ENCODE results near the gene SMCO4.

SMCO4 gene

DNA sequence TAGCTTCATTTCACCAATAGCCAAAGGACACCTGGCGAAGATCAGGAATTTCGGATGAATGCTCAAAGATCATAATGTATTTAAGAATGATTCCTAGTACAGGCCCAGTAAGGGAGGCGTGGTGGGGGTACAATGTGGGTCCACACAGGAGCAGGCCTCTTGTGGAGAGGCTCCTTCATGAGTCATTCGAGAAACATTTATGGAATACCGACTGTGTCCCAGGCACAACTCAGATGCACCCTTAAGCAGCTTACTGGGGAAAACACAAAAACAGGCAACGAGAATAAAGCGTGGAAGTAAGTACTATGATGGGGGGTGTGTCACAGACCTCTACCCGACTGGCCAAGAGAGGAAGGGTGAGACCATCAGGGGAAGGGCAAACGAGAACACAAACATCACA lies 44.5 kb downstream of the SMCO4 start:
- DNase-seq = no peak

DNA sequence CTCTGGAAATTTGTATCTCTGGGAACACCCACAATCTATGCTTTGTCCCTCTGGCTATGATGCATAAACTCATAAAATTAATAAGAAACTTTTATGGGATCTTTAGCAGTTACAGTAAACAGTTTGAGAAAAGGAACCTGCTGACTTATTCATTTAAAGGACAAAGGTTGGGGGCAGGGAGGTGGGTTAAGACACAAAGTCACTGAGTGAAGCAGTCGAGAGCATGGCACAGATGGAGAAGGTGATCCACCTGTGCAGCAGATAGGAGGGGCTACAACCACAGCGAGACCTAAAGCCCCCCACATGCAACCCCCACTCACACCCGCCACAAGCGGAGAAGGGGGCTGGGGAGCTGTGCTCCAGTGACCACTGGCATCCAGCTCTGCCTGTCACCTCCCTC lies 45.0 kb downstream of the SMCO4 start:
- DNase-seq = no peak

DNA sequence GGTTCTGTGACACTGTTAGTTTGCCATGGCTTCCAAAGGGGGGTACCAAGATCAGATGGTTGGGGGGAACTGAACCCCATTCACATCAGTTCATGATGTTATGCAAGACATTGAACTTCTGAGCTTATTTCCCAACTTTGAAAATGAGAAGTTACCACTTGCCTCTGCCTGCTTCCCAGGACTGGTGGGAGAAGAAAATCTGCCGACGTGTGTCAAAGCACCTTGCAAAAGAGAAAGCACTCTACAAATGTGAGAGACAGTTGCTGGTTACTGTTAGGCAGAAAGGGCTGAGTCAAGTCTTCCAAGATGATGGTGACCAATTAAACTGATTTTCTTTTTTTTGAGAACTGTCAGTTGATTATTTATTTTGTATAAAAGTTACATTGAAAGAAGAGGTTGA lies 45.6 kb downstream of the SMCO4 start:
- DNase-seq = no peak

DNA sequence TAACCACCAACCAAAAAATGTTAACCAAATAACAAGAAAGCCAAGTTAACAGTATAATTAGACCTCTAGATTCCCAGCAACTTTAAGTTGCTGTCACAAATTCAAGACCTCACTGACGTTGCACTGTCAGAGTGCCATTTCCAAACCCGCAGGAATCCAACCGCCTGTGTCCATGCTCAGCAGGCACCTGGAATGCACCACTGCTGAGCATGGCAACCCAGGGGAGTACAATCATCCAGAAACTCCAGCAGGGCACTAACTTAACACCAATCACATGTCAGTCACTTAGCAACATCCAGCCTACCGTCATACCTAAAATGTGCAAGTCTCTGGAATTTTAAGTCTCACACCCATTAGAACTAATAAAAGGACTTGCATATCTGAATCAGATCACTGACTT lies 48.8 kb downstream of the SMCO4 start:
- no peak for DNase-seq

DNA sequence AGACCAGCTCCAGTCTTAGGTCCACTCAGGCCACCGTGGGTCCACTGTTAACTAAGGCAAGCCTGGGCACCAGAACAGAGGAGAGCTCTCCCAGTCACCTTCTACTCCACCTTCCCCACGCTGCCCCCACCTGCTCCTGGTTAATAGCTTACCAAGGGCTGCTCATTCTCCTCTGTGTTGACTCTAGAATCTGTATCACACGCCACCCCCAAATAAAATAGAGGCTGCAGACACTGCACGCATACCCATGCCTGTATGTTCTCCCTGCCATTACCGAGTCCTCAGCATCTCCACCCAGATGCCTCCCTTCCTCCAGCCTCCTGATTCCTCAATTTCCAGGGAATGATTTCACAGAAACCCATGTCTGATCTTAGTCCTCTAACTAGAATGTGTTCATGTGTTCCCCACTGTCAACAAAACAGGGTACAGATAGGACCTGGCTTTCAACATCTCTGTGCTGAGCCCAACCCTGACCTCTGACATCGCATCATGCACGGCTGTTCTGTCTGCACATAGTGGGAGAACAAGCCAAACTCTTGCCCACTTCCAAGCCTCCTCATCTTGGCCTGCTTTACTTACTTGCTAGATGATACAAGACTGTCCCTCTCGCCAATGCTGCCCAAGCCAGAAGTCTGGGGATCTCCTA lies 49.8 kb downstream of the SMCO4 start:
- DNase-seq = no peak

DNA sequence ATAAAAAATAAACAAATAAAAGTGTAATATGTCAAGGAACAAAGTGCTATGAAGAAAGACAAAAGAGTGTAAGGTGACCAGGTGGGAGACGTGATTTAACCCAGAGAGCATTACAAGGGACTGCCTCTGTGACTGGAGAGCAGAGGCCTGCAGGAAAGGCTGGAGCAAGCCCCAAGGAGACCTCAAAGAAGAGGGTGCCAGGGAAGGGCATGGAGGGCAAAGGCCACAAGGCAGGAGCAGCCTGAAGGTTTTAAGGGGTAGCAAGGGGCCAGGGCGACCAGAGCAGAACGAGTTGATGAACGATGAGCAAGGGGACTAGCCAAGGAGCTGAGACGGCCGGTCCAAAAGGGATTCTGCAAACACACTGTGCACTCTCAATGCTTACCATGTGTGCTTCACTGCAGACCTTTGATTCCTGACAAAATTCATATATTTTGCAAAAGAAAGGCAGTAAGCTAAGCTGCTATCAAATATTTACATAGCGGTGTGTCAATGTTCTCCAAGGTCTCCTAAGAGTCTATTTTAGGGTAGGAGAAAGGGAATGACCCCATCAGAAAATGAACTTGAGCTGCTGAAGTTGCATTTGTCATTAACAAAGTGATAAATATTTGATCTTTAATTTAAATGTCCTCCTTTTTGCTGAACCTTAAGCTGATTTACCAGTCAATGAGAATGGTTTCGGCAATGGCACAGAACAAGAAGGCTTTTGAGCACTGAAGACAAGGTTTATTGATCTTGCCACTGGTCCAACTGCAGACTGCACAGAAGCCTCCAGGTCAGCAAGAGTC lies 50.5 kb downstream of the SMCO4 start:
- no peak for DNase-seq

DNA sequence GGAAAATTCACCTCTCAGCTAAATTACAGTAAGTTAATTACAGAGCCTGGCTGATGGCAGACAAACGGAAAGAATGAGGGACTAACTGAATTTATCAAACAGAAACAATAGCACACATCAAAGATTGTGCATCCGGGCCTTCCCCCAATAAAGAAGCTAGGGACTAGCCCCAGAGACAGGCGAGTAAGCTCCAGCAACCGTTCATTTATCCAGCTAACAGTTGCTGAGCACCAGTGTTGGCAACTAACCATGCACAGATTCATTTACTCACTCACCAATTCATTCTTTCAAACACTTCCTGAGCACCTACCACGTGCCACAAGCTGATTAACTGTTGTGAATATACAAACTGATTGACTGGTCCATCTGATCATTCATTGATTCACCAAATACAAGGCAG lies 51.2 kb downstream of the SMCO4 start:
- no peak for DNase-seq

DNA sequence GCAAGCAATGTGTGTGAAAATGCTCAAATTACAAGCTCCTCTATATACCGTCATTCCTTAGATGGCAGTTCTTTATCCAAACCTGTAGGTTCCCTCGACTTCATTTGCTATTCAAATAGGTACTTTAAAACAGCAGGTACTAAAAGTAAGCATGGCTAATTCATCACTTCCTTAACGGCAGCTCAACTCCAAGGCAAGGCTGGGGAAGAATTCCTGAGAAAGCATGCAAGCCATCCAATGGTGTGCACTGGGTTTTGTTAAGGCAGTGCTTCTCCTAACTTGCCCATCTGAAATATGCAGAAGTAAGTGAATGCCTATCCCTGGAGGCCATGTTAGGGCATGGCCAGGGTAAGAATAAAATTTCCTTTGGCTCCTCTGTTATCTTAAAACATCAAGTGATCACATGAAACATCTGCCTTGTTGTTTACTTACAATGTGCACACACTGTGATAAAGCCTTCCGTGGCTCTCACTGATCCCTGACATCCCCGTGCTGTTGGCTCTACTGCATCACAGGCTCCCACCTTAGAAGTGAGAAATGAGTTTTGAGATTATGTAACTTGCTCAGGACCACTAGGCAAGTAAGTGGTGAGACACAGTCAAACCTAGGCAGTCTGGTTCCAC lies 52.1 kb downstream of the SMCO4 start:
- no peak for DNase-seq

DNA sequence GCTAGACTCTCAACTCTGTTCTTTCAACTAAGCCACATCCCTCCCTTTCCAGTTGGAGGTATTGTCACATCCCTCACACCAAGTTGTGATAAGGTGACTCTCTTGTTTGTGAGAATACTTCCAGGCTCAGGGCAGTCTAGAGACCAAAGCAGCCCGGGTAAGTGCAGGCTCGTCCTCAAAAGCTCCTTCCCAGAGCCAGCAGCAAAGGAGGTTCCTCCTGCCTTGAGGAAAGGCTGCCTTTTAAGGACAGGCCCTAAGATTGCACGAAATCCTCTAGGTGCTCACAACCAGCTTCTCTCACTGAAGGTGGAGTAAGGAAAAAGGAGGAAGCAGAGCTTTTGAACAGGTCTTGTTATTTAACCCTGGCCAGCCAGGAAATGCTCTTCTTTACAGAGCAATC lies 53.4 kb downstream of the SMCO4 start:
- no peak for DNase-seq

DNA sequence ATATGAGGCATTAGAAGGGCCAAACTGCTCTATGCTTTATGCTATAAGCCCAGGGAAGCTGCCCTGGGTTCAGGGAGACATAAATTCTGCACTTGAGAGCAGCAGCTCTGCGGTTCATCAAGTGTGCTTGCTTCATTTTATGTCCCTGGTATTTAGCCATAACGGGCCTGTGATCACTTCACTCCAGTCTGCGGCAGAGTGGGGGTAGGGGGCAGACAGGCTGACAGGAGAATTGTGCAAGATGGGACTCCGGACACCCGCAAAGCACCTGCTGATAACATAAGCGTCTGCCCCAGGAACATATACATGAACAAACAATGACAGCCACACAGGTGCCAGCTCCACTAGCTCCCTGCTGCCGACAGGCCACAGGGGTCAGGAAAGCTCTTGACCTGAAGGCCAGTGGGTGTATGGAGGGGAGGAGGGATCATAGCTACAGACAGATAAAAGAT lies 56.1 kb downstream of the SMCO4 start:
- DNase-seq = no peak

DNA sequence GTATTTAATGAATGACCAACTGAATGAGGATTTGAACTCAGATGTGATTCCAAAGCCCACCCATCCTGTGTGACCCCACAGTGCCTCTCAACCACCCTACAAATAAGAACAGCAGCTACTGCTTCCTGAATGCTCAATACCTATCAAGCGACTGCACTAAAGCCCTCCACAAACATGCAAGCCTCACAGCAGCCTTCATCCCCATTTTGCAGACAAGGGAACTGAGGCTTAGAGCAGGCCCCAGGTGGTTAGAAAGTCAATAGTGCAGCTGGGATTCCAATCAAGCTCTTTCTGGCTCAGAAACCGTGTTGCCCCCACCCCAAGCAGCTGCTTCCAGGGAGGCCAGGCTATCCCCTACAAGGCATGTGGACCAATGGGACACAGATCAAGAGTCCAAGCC lies 57.2 kb downstream of the SMCO4 start:
- no peak for DNase-seq

DNA sequence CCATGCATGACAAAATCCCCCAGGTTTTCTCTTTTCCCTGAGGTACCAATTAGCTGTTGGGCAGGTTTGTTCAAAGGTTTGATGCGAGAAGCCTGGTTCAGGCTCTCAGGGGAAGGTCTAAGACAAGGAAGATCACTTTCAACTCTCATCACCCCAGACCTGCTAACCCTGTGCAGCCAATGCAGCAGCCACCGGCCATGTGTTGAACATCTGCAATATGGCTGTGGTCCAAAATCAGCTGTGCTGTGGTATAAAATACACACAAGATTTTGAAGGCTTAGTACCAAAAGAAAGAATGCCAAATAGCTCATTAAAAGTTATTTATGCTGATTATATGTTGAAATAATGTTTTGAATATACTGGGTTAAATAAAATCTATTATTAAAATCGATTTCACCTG lies 58.5 kb downstream of the SMCO4 start:
- DNase-seq = no peak

DNA sequence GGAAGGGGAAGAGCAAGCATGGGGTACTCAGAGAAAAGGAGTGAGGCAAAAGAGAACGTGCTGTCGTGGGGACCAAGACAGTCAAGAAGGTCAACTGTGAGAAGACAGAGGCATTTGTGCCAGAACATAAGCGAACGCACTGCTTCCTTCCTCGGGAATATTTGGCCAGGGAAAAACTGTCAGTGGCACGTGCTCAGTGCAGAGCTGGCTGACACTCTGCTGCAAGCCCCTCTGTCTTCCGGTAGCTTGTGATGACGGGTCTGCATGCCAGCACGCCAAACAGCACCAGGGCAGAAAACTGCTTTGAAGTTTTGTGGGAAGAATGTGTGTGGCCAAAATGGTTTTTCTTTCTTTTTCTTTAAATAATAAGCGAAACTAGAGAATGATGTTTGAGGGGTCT lies 60.6 kb downstream of the SMCO4 start:
- DNase-seq = no peak

DNA sequence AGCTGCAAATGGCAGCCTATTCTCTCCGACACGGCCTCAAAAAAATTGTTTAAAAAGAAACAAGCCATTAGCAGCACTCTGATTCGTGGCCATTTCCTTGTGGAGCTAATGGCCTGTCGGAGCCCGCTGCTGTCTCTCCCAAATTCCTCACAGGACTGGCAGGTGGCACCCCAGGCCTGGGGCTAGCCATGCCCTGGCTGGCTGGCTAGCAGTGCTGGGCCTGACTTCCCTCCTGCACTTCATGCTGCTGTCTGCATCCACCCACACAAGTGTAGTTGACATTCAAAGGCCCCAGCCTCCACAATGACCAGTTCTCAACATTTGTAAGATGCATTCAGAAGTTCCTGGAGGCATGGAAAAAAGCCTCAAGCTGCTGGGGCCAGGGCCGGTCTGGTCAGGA lies 61.5 kb downstream of the SMCO4 start:
- no peak for DNase-seq

DNA sequence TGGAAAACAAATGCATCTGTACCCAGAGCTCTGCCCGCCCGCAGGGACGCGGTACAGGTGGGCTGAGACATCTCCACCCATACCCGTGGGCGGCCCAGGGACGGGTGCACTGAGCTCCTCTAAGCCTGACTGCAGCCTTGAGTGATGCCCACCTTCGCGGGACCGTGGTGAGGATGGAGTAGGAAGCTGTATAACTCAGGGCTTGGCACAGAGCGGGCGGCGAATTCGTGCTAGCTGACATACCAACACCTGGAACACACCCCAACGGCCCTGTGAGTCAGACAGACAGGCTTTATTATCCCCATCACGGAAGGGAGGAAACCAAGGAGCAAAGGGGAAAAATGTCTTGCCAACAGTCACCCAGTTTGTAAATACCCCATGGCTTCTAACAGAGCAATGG lies 61.9 kb downstream of the SMCO4 start:
- DNase-seq = no peak

DNA sequence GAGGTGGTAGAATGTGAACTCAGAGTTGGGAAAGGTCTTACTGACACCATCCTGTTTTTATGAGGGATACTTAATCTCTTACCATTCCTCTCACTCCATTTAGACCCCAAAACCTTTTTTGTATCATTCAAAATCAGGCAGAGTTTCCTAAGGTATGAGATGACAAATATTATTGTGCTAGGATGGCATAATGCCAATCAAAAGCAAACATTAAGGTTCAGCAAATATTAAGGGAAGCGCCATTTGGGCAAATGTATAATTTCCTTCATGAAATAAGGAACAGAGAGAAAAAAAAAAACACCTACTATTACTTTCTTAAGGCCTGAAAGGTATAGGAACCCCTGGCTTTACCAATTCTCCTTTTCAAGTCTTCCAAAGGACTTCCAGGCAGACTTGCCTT lies 62.4 kb downstream of the SMCO4 start:
- DNase-seq = no peak

DNA sequence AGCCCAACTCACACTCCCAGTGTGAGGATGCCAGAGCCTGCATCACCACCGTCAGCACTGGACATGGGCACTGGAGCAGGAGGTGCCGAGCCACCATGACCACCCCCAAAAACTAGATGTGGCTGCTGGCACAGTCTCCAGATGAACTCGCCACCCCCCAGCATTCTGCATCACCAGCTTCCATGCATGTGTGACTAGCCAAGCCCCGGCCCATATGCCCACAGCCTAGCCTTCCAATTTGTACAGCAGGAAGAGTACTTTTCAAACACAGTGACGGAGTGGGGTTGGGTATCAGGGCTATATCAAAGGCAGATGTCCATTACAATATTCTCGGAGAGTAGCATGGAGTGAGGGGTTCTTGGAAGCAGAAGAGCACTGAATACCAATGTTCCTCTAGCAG lies 62.9 kb downstream of the SMCO4 start:
- DNase-seq = no peak

DNA sequence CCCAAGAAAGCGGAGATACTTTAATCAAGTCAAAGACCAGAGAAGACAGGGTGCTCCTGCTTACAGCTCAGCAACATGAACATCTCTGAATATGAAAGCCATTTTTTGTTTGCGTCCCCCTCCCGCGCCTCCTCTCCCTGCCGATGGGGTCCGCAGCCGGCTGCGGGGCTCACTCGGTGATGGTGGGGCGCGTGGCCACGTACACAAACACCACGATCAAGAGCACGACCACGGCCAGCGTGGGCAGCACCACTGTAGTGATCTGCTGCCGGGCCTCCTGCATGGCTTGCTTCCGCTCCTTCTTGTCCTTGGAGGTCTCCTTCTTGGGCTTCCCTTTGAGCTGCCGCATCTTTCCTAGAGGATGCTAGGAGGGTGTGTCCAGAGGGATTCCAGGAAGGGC lies 64.3 kb downstream of the SMCO4 start:
- DNase-seq = no peak

DNA sequence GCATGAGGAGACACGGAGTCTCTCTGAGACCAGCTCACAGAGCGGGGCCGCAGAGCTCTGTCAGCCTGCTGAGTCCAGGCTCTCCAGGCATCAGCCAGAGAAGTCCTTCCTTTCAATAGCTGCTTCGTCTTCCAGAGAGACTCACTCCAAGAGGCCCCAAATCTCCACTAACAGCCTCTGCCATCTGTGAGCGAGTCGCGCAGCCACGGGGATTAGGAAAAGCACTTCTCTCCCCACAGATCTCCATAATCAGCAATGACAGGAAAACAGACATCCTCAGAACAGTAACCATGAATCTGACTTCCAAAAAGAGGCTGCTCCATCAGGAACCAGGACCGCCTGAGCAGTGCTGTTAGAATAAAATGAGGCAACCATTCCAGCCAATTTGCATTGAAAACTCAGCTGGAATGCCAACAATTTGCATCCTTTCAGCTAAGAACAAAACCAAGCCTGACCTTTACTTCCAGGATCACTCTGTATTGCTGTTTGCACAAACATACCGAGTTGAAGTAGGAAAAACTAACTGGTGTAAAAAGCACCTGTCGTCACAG lies 65.4 kb downstream of the SMCO4 start:
- no peak for DNase-seq

DNA sequence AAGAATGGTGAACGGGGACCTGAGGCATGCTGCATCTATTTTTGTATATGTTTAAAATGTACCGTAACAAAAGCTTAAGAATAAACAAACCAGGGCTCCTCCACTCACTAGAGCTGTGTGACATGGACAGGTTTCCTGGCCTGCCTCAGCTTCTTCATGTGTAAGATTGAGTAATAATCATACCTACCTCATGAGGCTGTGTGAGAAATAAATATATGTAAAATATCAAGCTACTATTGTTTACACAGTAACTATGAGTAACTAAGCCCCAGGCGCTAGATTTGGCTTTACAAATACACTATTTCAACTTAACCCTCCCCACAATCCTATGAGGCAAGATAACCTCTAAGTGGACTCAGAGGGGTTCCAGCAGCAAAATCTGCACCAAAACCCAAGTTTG lies 66.4 kb downstream of the SMCO4 start:
- DNase-seq = no peak

DNA sequence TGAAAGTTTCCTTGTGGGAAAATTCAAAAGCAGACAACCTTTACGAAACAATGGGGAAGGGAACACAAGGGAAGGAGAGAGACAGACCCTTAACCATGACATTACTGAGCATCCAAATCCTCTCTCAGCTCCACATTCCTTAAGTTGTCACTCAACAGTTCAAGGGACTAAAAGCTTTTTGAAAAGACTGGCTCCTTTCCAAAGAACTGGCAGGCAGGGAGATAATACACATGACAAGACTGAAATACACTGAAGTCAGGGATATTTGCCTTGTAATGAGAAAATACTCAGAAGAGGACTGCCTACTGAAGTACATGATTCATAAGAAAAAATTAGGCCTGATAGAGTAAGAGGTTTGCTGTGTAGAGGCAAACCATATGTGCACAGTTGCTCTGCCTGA lies 69.1 kb downstream of the SMCO4 start:
- DNase-seq = no peak

DNA sequence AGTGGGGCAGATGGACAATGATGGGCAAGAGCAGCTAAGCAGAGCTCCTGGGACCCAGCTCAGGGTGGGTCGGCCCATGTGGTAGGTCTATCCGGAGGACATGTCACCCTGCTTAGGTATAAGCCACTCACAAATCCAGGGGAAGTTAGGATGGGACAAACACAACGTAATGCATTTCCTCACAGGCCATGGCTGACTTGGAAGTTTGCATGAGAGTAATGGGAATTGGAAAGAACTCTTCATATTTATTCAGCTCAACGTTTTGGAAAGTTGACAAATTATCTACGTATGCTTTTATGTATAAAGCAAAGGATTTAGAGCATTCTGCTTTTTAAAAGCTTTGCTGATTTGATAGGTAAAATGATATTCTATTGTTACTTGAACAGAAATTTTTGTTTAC lies 74.9 kb downstream of the SMCO4 start:
- DNase-seq = no peak

DNA sequence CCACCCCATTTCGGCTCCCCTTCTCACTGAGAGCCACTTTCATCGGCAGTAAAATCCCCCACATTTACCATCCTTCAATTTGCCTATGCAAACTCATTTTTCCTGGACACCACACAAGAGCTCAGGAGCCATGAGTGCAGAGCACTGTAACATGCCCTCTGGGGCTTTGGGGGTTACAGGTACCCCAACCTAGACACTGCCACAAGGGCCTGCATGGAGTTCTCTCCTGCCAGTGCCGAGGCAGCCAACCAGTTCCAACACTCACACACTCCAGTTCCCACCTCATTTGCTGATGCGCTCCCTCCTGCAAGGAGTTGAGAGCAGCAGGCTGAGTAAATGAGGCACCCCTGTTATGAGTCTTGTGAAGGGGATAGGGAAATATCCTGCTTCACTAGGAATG lies 76.1 kb downstream of the SMCO4 start:
- no peak for DNase-seq

DNA sequence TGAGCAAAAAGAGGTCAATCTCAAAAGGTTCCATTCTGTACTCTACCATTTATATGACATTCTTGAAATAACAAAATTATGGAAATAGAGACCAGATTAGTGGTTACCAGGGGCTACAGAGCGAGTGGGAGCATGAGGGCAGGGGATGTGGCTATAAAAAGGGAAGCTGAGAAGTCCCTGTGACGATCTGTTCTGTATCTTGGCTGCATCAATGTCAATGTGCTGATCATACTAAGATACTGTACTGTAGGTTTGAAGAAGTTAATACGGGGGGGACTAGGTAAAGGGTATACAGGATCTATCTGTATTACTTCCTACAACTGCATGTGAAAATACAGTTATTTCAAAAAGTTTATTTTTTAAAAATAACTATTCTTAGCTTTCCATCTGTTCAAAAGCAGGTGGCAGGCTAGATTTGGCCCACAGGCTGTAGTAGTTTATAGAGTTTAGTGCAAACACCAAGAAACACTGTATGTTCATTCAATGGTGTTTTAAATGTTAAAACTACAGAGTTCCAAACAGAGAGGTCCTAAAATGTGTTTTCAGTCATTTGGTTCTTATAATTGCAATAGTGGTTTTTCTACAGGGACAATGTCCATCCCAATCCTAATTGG lies 78.2 kb downstream of the SMCO4 start:
- DNase-seq = no peak
